Measurements from ENCODE around the gene OGDHL. TPM values are rescaled to one million over a fixed set of nuclear protein-coding genes. Genes with fewer than 3 reads are reported as not detected.

Gene OGDHL
- total and polyA plus RNA-seq, 2 of the 13 experiments (the other 11 are each of a cell fraction or from before 2014, with no cell fraction given): 3.0 to 9.8 TPM

DNA sequence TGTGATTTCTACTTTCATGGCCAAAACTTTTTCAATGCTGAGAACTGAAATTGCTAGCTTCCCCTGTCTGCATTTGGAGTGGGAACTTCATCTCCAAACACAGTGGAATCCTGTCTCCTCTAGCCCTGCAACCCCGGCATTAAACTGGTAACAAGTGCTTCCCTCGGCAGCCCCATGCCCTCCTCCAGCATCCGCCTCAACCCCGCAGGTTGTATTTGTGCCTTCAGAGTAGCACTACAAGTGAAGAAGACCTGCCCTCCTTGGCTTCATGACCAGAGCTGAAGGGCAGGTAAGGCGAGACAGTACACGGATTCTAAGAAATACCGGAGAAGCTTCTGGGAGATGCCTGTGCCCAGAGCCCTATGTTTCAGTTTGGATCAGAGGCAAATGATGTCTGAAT is 65.8 kb downstream of the OGDHL start:
- Histone ChIP-seq H3K4me1 (ENCODE audit: insufficient read depth, low read length) (no peaks in the 10 kb centered on the region), H3K36me3 (replicated peaks in 1 of 2; ENCODE audit: control insufficient read depth in 1 of 2, insufficient read depth in 2 of 2, low read length in 2 of 2) (no peaks in the 10 kb centered on the region), H3K4me3 (replicated peaks in 1 of 3; ENCODE audit: insufficient read depth in 1 of 3, low read depth in 2 of 3, low read length in 3 of 3) (no peak overlapping the region), H3K79me2 (ENCODE audit: insufficient read depth, low read length) (no peaks in the 10 kb centered on the region), H3K9me3 (ENCODE audit: low read length) (no peaks in the 10 kb centered on the region), H3K27ac (ENCODE audit: extremely low read length, insufficient read depth, low read length) (no peak overlapping the region), H3K9ac (ENCODE audit: insufficient read depth, low read depth, low read length) (no peak overlapping the region), H3K27me3 (ENCODE audit: control insufficient read depth in 1 of 2, insufficient read depth in 2 of 2, low read length in 2 of 2) (peaks cover 2 to 52% of the 10 kb centered on the region in 2 experiments; a peak in 3 of 5 replicates), H4K20me1 (ENCODE audit: insufficient read depth, low read length) (no peaks in the 10 kb centered on the region), H2AFZ (ENCODE audit: low read length) (no peak overlapping the region), H3K4me2 (ENCODE audit: low read depth, low read length) (no peak overlapping the region)
- intact Hi-C loops (cut with micrococcal nuclease; ENCODE audit: unreplicated experiment) (no loop called here), in situ Hi-C loops (cut with HindIII; ENCODE audit: extremely low pct_ligation_motif_present, low pct_unique_long_range_greater_than_20kb) (no loop called here)
- no peak for DNase-seq (ENCODE audit: low spot score)
- no peak for FAIRE-seq
- no peak for ATAC-seq
- no TSS peak for BruUV-seq (replicated peaks)
- no peak for TF ChIP-seq PRPF4 (IDR thresholded peaks at IDR 0.05; ENCODE audit: low read depth, low read length, poor library complexity, severe bottlenecking)
- TF ChIP-seq GABPA (IDR thresholded peaks at IDR 0.05; ENCODE audit: low read depth, low read length): no peak
- TF ChIP-seq GABPA (CRISPR knock-in tag; IDR thresholded peaks at IDR 0.05; ENCODE audit: low read depth): no peak
- no peak for TF ChIP-seq KAT8 (CRISPR knock-in tag; IDR thresholded peaks at IDR 0.05)
- WGBS (ENCODE audit: low lambda C conversion rate): 35% methylated on average over 7 of the region's 7 CpGs
- ChIA-PET CTCF (ENCODE audit: low intra/inter-chr PET ratio, low total read pairs) (no interaction called here), POLR2A (no interaction called here)

DNA sequence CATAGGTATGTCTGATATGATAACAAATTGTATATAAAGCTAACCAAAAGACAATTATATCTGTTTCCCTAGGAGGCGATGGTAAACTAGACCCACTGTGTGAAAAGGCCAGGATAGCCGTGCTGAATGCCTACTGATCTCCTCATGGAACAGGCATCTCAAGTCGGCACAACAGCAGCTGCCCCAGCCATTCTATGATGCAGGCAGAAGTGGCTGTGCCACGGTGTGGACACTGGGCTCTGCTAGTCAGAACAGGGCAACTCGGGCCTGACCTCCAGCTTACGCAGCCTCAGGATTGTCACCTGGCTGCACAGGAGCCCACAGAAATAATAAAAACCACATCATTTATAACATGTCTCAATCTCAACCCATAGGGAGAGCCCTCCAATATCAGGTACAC is 67.7 kb downstream of the OGDHL start:
- intact Hi-C loops (cut with micrococcal nuclease; ENCODE audit: unreplicated experiment): no loop called here
- POLR2A ChIA-PET: no interaction called here
- FAIRE-seq (no peak), ATAC-seq (no peak), DNase-seq (ENCODE audit: low spot score) (no peak)
- CTCF ChIA-PET (ENCODE audit: low intra/inter-chr PET ratio, low total read pairs): no interaction called here
- H2AFZ ChIP-seq (ENCODE audit: low read length): no peak overlapping the region
- H3K9ac ChIP-seq (ENCODE audit: insufficient read depth, low read depth, low read length): no peak overlapping the region
- H3K9me3 ChIP-seq (ENCODE audit: low read length): no peaks in the 10 kb centered on the region
- no peak overlapping the region for H3K4me2 ChIP-seq (ENCODE audit: low read depth, low read length)
- no peaks in the 10 kb centered on the region for H3K36me3 ChIP-seq (replicated peaks in 1 of 2; ENCODE audit: control insufficient read depth in 1 of 2, insufficient read depth in 2 of 2, low read length in 2 of 2)
- 5% methylated on average over 5 of the region's 6 CpGs for WGBS (ENCODE audit: low lambda C conversion rate)
- no peak overlapping the region for H3K4me3 ChIP-seq (replicated peaks in 1 of 3; ENCODE audit: insufficient read depth in 1 of 3, low read depth in 2 of 3, low read length in 3 of 3)
- TF ChIP-seq ZNF749 (CRISPR knock-in tag; IDR thresholded peaks at IDR 0.05; ENCODE audit: borderline replicate concordance): no peak
- BruUV-seq (replicated peaks): no TSS peak
- peaks cover 5 to 65% of the 10 kb centered on the region in 2 experiments; a peak in 3 of 5 replicates for H3K27me3 ChIP-seq (ENCODE audit: control insufficient read depth in 1 of 2, insufficient read depth in 2 of 2, low read length in 2 of 2)
- H3K4me1 ChIP-seq (ENCODE audit: insufficient read depth, low read length): no peaks in the 10 kb centered on the region
- no peaks in the 10 kb centered on the region for H4K20me1 ChIP-seq (ENCODE audit: insufficient read depth, low read length)
- no peaks in the 10 kb centered on the region for H3K79me2 ChIP-seq (ENCODE audit: insufficient read depth, low read length)
- in situ Hi-C loops (cut with HindIII; ENCODE audit: extremely low pct_ligation_motif_present, low pct_unique_long_range_greater_than_20kb): no loop called here
- no peak overlapping the region for H3K27ac ChIP-seq (ENCODE audit: extremely low read length, insufficient read depth, low read length)
